ENCODE measurements around the gene SEPTIN12.

DNA sequence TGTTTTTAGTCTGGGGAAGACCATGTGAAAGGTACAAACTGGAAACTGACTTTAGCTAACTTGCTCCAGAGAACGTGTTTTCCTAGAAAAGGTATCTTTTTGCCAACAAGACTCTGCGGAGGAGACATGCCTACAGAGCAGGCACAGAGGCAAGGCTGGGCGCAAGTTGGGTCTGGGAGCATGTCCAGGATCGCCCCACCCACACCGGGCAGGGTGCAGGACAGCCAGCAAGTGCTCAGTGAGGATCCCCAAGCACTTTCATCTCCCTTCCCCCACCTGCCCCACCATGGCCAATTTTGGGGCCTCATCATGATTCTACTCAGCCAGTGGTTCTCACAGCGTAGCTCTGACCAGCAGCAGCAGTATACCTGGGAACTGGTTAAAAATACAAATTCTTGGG, 32.5 kb upstream of the SEPTIN12 start:
- TF ChIP-seq, protein P1, sequence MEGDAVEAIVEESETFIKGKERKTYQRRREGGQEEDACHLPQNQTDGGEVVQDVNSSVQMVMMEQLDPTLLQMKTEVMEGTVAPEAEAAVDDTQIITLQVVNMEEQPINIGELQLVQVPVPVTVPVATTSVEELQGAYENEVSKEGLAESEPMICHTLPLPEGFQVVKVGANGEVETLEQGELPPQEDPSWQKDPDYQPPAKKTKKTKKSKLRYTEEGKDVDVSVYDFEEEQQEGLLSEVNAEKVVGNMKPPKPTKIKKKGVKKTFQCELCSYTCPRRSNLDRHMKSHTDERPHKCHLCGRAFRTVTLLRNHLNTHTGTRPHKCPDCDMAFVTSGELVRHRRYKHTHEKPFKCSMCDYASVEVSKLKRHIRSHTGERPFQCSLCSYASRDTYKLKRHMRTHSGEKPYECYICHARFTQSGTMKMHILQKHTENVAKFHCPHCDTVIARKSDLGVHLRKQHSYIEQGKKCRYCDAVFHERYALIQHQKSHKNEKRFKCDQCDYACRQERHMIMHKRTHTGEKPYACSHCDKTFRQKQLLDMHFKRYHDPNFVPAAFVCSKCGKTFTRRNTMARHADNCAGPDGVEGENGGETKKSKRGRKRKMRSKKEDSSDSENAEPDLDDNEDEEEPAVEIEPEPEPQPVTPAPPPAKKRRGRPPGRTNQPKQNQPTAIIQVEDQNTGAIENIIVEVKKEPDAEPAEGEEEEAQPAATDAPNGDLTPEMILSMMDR (IDR thresholded peaks at IDR 0.05; ENCODE audit: borderline replicate concordance, extremely low read depth, low read length, poor library complexity, severe bottlenecking): no peak
- TF ChIP-seq EZH2 (IDR thresholded peaks at IDR 0.05; ENCODE audit: borderline replicate concordance, low read depth, low read length, severe bottlenecking): no peak
